CD4-positive, alpha-beta T cell treated with Interleukin-10 for 1 hour (primary cell): ENCODE data around the gene CDC37.

Experiments
- DNase-seq: peaks from one replicate; pipeline ENCODE4 v3.0.0-alpha.2; 2020

CDC37 gene

DNA sequence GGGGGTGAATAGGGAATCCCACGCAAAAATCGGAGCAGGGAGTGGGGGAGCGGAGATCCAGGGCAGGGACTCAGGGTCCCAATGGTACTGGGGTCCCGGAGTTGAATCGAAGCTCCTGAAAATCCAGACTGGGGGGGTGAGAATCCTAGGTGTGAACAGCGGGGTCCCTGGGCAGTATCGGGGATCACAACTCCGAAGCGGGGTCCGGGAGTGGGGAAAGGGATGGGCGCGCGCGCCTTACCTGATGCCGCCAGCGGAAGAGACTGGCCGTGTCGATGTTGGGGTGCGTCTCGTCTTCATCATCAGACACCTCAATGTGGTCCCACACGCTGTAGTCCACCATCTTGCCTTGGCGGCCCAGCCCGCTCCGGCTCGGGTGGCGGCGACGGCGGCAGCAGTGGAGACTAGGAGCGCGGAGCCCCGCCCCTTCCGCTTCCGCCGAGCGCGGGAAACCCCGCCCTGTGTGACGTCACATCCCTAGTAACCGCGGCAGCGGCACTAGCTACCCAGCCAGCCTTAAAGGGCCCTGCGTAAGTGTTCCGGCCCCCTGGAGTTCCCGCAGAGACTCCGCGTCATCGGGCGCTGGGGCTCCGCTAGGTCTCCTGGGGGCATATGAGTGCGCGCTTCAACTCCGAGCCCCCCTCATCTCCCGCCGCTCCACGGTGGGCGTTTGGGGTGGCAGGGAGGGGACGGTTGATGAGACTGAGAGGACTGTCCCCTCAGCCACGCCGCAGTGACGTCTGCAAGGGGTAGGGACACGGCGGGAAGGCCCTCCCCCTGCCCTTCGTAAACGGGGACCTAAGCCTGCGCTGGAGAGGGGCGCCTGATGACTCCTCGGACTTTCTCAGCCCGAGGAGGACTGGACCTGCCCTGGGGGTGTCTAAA, at the start of gene CDC37:
TSS of gene CDC37 (minus strand) at position 406 of the 885 bp plus-strand sequence. CDS start at position 343, 63 bp downstream.
- DNase-seq = peak; percentile 98

DNA sequence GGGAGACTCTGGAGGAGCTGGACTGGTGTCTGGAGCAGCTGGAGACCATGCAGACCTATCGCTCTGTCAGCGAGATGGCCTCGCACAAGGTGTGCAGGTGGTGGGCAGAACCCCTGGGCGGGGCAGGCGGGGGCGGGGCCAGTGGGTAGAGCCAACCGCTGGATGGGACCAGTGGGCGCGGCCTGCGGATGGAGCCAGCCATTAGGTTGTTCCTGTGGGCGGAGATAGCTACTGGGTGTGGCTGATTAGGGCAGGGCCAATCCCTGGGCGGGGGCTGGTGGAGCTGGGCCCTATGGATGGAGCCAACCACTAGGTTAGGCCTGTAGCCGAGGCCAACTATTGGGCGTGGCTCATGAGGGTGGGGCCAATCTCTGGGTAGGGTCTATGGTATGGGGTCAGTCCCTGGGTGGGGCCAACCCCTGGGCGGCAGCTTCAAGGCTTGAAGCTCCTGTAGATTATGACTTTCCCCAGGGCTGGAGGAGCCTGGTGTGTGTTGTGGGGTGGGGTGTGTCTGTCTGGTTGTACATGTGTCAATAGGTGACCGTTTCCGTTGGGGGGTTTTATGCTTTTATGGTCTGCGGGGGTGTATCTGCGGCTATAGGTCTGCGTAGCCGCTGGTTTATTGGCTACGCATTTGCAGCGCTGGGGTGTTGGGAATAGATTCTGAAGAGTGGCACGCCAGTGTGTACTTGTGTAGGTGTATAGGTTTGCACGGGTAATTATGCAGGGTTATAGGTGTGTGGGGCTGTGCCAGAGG, 47.7 kb upstream of the CDC37 start:
- no peak for DNase-seq

DNA sequence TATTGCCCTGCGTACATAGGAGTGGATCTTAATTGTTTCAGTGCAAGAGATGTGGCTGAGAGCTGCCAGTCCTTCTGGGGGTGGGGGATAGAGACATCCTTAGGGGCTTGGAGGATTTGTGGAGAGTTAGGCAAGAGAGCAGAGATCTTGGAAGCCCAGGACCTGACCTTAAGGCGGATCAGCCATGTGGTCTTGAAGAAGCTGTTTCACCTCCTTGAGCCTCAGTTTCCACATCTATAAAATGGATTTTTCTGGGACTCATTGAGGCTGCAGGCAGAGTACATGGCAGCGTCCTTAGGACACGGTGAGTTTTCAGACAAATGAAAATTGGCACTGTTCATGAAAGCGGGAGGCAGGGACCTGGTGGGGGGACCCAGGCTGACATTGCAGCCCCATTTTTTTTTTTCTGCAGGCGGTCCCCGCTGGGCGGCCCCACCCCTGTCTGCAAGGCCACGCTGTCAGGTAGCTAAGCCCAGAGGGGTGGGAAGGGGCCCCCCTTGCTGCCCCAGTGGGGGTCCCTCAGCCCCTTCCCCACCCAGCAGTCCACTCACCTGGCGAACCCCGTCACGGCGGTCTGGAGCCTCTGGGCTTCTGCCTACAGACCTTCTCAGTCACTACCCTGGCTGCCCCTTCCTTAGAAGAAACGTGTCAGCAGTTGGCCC, 47.0 kb upstream of the CDC37 start:
- DNase-seq = no peak

DNA sequence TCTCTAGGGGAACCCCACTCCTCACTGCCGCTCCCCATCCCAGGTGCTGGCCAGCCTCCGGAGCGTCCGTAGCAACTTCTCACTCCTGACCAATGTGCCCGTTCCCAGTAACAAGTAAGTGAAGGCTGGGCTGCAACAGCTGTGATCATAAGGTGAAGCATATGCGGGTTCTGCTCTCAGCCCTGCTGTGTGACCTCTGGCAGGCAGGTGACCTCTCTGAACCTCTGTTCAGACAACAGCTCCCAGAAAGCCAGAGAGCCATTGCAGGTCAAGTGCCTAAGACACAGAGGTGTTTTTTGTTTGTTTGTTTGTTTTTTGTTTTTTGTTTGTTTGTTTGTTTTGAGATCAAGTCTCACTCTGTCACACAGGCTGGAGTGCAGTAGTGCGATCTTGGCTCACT, 45.7 kb upstream of the CDC37 start:
- DNase-seq = no peak

DNA sequence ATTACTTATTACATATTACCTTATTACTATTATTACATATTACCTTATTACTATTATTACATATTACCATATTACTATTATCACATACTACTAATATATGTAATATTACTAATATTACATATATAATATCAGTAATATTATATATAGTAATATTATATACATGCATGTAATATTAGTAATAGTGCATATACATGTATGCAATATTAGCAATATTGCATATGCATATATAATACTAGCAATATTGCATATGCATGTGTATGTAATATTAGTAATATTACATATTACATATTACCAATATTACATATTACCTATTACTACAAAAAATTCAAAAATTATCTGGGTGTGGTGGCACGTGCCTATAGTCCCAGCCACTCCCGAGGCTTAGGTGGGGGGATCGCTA, 39.4 kb upstream of the CDC37 start:
- no peak for DNase-seq

DNA sequence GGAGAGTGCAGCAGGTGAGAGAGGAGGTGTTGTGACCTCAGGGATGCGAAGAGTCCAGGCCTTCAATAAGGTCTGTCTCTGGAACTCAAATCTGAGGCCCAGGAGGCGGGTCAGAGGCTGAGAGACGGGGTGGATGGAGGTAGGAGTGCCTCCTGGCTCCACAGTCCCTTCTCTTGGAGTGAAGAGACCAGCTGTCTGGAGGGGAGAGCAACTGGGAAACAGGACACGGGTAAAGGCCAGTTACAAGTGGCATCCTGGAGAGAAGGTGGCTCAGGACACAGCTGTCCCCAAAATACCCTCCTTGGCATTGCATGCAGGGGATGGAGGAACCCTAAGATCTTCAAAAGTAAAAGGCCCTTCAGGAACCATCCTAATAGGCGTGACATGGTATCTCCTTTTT, 36.2 kb upstream of the CDC37 start:
- no peak for DNase-seq

DNA sequence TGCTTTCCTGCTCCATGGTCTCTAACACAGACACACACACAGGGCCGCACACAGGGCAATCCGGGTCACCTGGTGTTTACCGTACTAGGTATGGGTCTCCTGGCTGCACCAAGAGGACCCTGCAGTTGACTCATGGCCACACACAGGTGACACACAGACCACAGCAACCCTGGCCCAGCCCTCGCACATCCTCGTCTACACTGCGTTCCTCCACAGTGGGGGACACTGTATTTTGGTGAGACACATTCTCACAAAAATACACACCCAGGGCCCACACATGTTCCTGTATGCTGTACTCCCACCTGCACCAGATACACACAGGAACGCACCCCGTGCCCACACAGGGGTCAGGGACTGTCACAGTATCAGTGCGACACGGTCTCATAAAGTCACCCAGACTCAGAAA, 29.8 kb upstream of the CDC37 start:
- DNase-seq = no peak

DNA sequence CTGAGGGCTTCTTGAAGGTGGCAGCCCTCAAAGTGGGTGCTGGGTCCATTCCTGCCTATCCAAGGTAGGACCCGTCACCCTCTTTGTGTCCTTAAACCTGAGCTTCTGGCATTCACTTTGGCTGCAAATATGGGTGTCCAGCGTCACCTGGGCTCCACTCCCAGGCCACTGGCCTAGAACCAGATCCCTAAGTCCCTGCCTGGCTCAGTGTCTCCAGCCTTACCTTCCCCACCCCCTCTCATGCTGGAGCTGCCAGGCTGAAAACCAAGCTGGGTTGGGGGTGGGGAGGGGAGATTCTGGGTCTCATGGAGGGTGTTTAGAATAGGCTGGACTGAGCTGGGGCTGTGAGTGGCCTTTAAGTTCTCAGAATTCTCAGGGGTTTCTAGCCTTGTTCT, 29.4 kb upstream of the CDC37 start:
- no peak for DNase-seq

DNA sequence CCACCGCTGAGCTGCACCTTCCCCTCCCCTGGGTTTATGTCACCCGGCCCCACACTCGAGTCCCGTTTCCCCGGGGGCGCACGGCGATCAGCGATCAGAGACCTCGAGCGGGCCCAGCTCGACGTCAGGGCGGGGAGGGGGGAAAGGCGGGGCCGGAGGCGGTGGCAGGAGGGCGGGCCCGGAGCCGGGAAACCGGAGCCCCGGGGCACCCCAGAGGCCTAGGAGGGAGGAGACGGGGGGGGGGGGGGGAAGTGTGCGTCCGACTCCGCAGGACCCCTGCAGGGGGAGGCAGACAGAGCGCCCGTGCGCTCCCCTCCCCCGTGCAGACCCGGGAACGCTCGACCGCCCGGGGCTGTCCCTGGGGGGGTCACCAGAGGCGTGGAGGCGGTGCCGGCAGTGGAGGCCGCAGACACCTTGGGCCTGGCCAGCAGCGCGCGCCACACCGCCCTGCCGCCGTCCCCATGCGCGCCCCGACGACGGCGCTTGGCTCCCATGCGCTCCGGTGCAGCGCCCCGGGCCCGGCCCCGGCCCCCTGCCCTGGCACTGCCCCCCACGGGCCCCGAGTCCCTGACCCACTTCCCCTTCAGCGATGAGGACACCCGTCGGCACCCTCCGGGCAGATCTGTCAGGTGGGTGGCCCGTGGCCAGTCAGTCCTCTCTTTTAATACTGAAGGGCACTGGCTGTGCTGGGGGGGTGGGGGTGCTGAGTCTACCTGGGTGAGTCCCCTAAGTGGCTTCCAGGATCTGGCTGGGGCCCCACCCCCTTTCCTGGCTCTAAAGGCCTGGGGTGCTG, 28.8 kb upstream of the CDC37 start:
- peak; percentile 86 for DNase-seq

DNA sequence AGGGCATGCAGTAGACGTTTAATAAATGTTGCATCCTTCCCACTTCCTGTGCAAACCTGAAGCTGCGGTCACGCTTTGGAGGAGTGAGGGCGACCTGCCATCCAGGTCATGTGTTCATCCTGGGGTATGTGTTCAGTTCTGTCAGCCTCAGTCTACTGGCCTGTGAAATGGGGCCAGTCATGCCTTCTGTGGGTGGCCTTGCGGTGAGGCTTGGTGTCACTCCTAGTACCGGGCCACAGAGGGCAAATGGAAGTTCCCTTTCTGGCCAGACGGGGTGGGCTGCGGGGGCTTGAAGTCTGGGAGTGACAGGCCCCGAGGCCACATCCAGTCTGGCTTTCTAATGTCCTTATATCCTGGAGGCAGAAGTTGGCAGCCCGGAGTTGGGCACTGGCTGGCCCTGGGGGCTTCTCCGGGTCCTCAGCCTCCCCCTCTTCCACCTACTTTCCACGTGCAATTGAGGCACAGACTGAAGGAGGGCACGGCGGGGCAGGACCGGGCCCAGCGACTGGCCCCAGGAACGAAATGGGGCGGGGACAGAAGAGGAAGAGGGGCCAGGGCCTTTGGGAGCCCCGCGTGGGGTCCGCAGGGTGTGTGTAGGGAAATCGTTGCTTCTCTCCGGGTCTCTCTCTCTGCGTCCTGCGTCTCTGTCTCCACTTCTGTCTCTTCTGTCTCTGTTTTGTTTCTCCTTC, 28.1 kb upstream of the CDC37 start:
- peak; percentile 75 for DNase-seq

DNA sequence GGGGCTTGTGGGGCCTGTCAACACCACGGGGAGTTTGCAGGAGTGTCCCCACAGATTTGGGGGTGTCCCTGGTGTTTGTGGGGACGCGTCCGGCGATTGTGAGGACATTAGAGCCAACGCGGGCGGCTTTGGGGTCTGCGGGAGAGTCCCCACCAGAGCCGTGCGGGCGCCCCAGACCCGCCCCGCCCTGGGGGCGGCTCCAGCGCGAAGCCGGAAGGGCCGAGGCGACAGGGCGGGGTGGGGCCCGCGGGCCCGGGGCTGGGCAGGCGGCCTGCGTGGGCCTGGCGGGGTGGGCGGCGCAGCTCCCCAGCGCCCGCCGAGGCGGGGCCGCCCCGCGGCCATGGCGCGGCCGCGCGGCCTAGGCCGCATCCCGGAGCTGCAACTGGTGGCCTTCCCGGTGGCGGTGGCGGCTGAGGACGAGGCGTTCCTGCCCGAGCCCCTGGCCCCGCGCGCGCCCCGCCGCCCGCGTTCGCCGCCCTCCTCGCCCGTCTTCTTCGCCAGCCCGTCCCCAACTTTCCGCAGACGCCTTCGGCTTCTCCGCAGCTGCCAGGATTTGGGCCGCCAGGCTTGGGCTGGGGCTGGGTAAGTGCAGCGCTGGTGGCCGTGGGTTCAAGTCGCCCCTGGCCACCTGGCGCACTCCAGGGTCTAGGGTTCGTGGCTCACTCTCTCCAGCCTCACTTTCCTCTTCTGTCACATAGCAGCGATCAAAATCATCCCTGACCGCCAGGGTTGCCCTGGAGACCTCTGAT, 27.3 kb upstream of the CDC37 start:
- no peak for DNase-seq

DNA sequence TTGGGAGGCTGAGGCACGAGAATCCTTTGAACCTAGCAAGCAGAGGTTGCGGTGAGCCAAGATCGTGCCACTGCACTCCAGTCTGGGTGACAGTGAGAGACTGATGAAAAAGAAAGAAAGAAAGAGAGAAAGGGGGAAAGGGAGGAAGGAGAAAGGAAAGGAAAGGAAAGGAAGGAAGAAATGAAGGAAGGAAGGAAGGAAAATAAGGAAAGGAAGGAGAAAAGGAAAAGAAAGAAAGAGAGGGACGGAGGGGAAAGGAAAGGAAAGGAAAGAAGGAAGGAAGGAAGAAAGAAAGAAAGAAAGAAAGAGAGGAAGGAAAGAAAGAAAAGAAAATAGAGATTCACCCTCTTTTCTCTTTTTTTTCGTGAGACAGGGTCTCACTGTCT, 25.6 kb upstream of the CDC37 start:
- DNase-seq = no peak

DNA sequence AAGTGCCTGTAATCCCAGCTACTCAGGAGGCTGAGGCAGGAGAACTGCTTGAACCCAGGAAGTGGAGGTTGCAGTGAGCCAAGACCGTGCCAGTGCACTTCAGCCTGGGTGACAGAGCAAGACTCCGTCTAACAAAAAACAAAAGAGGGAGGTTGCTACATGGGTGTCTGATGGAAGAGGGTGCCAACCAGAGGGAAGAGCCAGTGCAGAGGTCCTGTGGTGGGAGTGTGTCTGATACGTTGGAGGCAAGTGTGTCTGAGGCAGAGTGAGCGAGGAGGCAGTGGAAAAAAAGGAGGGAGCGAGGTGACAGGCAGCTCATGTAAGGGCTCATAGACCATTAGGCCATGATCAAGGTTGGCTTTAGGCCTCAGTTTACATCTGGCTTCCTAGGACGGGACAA, 23.8 kb upstream of the CDC37 start:
- no peak for DNase-seq

DNA sequence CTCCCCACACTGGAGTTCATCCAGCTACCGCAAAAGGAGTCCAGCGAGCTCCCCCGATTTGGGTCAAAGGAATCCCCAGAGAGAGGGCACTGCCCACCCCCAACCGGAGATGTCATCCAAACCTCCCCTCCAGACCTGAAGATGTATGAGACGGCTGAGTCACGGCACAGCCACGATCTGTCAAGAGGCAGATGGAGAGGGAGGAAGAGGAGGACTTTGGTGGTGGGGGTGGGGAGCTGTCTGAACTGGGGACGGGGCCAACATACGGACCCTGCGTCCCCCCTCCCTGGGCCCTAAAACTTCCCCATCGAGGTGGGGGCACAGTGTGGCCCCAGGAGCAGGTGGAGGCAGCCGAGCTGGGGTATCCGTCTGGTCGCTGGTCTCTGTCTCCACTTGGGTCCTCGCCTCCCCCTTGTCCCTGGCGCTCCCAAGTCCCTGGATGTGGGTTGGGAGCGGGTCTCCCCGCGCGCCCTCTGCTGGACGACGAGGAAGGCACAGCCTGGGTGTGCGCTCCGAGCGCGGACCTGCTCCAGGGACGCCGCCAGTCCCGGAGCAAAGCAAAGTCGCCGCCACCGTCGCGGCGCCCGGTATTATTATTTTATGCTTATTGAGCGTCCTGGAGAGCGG, 20.8 kb upstream of the CDC37 start:
- peak; percentile 73 for DNase-seq

DNA sequence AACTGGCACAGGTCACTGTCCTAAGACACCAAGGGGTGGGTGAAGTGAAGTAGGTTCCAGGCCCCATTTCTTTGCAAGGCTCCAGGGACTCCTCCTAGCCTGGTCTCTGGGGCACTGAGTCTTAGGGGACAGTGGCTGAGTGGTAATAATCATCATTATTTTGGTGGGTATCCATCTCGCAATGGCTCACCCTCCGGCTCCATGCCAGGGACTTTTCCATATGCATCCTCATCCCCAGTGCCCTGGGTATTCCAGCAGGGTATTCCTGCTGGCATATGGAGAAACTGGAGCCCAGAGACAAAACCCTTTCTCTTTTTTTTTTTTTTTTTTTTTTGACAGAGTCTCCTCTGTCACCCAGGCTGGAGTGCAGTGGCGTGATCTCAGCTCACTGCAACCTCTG, 19.5 kb upstream of the CDC37 start:
- no peak for DNase-seq

DNA sequence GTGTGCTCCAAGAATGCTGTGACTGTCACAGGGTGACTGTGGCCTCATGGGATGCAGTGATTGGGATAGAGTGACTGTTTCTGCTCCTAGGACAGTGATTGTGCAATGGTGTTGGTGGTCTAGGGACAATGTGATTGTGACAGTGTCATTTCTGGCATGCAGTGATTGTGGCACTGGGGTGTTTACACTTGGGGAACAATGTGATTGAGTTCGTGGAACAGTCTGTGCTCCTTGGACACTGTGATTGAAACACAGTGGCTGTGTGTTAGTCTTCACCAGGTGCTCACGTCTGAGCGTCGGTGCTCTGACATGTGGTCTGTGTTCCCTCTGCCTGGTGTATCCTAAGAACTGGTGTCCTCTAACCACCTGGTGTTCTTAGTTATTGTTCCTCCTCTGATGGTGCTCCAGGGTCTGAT, 18.7 kb upstream of the CDC37 start:
- DNase-seq = no peak

DNA sequence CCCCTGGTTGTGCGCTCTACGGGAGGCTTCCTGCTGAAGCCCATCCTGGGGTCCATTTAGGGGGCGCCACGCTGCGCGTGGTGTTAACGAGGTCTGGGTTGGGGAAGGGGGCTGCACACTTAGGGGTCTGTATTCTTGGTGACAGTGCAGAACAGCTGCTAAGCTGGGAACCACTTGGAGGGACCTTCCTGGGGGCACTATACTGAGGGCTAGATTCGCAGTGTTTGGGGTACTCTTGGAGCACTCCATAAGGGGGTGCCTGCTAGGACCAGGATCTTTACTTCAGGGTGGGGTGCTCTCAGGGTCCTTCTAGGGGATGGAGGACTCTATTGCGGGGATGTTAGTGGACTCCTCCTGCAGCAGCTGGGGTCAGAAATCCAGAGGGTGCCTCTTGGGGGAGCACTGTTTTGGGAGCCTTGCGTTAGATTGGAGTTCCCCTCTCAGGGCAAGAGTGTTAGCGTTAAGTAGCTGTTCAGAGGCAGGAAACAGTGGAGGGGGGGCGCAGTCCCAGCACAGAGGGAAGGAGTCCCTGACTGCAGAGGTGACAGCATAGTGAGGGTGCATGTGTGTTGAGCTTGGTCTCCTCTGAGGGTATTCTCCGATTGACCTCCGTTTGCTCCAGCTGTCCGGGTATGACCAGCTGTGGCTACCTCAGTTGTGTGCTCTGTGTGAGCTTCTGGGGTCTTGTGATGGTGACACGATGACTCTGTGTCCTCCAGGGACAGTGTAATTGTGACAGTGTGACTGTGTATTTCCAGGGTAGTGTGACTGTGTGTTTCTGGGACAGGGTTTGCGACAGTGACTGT, 18.1 kb upstream of the CDC37 start:
- DNase-seq = no peak

DNA sequence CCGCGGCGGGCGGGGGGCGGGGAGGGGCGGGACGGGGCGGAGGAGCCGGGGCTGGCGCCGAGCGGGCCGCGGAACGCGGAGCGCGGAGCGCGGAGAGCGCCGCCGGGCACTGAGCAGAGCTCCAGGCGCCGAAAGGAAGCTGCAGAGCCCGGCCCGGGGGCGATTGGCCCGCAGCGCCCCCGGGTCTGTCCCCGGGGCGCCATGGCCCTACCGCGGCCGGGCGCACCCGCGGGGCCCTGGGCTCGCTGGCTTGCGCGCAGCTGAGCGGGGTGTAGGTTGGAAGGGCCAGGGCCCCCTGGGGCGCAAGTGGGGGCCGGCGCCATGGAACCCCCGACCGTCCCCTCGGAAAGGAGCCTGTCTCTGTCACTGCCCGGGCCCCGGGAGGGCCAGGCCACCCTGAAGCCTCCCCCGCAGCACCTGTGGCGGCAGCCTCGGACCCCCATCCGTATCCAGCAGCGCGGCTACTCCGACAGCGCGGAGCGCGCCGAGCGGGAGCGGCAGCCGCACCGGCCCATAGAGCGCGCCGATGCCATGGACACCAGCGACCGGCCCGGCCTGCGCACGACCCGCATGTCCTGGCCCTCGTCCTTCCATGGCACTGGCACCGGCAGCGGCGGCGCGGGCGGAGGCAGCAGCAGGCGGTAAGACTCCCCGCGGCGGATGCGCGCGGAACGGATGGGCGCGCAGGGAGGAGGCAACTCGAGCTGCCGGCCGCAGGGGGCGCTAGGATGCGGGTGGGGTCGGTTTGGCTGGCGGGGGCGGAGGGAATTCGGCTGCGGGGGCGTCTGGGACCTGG, 17.3 kb upstream of the CDC37 start, which contains the start of gene PDE4A:
TSS of gene PDE4A (plus strand) at position 95 of the 796 bp plus-strand sequence. CDS start at position 322, 227 bp downstream.
- peak; percentile 65 for DNase-seq
